Prostate gland (tissue), 2 donors: ENCODE measurements around the gene RXRA.

Source experiments
- CTCF ChIP-seq, 4 experiments: fragments of 200-600 bp in 2 of 4; fragments of 450-650 bp in 2 of 4; sonication (generic) in 2 of 4; IDR thresholded peaks; 1 replicate in 3 of 4; 2 replicates in 1 of 4; pipeline ENCODE4 v1.5.1; 2016 to 2019; ENCODE audit warnings: antibody characterized with exemption in 4 of 4, mild to moderate bottlenecking in 2 of 4, moderate library complexity in 2 of 4
- POLR2AphosphoS5 ChIP-seq: sonication (generic); formaldehyde crosslinking; IDR thresholded peaks from one replicate; pipeline ENCODE4 v1.6.1; 2017; ENCODE audit warnings: antibody characterized with exemption

- TF ChIP-seq CTCF (IDR thresholded peaks at IDR 0.05) (no peak), POLR2AphosphoS5 (no peak)
Observed at GRCh38 chr9:134353539-134353938, 27.3 kb downstream of the RXRA start.
